CD4-positive, alpha-beta T cell treated with Interleukin-10 for 1 hour (primary cell): ENCODE results near the gene FBXW4.
"Not testable (repeated sequence)": the region's sequence is repeated elsewhere in the genome, so short reads cannot be mapped to it uniquely, and the experiment has no call there.

ENCODE experiments used
- DNase-seq: peaks from one replicate; pipeline ENCODE4 v3.0.0-alpha.2; 2020

FBXW4 gene

DNA sequence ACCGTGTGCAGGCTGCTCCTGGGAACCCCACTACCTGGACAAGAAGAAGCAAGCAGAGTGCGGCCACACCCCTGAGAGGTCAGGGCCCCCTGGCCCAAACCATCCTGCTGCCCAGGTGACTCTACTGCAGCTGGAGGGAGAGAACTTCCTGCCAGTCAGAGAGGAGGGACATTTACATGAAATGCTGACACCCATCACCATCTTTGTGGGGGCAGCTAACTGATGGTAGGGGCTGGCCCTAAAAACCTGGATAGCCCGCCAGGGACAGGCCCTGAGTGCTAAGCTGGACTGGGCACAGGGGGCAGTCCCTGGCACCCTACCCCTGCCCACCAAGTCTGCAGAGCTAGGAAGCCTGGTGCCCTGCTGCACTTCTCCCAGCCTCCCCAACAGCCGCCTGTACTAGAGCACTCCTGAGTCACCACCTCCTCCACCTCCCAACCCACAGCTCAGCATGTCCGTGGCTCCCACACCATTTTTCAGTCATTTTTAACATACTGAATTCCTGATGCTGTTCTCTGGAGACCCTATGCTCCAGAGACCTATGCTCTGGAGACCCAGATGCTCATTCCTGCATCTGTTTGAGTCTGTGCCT lies 79.3 kb downstream of the FBXW4 start:
- no peak for DNase-seq

DNA sequence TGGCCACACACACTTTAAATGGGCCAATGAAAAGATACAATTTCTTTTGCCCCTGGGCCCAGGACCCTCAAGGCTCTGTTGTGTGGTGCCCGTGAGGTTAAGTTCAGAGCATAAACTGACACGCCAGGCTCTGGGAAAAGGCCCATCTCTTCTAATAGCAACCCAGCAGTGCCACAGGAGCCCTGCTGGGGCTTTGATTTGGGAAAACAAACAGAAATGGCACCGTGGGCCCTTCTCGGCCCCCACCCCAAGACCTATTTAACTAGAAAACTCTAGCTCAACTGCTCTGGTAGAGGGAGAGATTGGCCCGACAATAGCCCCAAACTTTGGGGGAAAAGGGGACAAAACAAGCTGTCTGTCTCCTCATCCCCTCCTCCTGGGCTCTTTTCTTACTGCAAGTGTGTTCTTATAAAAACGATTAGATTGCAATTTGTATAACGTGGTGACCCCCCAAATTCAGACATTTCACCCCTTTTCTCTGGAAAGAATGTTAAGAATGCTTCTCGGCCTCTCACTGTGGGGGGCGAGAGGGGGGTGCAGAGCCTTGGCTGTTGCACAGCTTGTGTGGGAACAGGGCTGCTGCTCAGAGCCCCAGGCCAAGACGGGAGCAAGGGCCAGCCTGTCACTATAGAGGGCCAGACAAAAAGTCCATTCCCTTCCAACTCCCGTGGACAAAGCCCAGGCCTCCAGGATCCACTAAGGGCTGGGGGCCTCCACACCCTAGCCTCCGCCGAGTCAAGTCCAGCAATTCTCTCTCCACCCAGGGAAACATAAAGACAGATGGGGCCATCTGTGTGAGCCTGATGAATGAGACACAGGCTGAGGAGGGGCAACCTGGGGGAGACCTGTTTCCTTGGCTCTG lies 80.1 kb downstream of the FBXW4 start:
- DNase-seq = no peak

DNA sequence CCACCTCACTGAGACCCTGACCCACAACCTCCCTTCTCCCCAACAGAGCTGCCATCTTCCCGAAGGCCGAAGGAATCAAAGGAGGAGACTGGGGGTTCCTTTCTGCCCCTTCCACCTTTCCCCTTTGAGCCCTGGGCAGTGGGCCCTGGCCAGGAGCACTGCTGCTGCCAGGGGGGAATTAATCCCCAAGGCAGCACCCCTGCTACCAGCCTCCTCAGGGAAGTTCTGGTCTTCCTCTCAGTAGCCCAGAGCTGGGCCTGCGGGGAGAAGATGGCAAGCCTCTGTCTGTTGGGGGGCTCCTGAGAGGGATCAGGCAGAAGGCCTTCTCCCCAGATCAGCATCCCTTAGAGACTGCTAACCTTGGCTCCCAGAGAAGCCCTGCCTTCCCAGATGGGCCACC lies 81.3 kb downstream of the FBXW4 start:
- no peak for DNase-seq

DNA sequence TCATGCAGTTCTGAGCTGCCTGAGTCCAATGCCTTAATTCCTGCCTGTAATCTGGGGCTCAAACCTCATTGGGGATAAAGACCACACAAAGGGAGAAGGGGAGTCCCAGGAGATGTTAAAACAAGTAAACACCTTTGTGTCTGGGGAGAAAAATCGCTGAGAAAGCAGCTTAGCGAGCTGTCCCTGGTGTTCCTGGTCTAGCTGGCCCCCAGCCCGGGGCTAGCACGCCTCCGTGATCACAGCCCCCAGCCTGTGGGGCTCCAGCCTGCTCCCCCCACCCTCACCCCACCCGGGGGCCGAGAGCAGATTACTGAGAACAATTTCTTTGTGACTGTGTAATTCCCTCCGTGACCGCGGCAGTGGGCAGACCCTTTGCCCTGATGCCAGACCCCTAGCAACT lies 82.1 kb downstream of the FBXW4 start:
- no peak for DNase-seq

- DNase-seq = no peak
These were observed 82.9 kb downstream of the FBXW4 start for GRCh38 chr10:101612086-101612485.

DNA sequence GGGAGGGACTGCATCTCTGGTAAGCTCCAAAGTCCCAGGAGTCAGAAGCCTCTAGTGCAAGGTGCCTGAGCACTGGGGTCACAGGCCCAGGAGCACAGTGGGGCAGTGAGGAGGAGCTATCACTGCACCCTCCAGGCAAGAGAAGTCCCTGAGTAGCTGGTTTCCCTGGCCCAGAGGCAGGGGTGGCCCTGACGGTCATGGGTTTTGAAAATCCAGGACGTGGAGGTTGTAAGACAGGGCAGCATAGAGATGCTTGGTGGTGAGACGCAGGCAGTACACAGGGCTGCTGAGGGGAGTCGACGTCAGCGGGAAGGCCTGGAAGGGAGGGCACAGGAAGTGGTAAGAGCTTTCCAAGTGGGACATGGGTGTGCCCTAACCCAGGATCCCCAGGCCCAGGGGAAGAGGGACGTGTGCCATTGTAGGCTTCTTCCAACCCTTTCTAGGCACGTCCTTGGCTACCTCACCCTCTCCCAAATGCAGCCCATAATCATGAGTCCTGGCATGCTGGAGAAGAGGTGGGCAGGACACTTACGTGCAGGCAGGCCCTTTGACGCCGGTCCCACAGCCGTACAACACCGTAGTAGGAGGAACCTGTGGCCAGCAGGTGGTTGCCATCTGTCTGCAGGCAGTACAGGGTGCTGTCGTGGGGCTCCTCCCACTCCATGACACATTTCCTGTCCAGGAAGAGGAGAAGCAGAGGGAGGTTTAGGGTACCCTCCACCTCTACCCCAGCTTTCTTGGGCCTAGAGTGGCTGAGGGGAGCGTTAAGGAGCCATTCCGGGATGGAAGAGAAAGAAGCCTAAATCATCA lies 83.7 kb downstream of the FBXW4 start:
- DNase-seq = no peak

- DNase-seq = no peak
These were observed 85.5 kb downstream of the FBXW4 start for GRCh38 chr10:101609481-101609880.

- no peak for DNase-seq
These were observed 87.8 kb downstream of the FBXW4 start for GRCh38 chr10:101607124-101607523.

DNA sequence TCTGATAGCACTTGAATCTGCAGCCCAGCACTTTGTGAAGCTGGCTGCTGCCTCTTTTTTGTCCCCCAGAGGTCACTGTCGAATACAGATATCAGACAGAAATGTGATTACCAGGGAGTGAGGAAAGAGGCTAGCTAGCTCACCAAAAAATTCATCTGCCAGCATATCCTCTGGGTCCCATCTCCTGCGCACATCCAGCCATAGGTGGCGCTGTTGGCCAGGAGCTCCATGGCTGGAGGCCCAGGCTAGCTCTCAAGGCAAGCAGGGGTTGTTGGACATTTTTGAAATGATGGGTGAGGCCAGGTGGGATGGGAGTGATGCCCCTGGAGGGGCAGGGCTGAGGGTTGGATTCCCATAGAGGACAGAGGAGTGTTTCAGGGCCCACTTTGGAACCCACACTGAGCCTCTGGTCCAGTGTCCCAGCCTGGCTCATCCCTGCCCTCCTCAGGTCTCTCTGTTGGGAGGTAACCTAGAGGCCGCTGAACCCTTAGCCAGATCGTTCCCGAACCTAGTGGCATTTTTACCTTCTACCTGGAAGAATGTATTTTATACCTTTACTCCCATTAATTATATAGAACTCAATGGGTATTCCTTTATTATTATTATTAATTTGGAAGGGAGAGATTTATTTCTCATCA lies 92.1 kb downstream of the FBXW4 start:
- peak; percentile 43 for DNase-seq

DNA sequence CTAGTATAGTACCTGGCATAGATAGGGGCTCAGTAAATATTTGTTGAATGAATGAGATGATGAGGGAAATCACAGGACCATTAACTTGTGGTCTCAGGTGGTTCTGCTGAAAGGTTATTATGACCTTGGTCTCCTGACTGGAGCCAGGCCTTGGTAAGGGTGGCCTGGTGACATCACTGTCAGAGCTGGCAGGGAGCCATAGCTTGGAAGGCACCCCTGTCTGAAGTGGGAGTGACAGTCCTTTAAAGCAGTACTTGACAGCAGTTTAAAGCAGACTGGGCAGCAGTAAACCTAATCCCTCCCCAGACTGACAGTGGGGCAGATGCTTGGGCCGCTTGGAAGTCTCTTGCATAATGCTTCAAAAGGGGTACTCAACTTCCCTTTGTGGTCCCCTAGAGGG lies 93.4 kb downstream of the FBXW4 start:
- no peak for DNase-seq

DNA sequence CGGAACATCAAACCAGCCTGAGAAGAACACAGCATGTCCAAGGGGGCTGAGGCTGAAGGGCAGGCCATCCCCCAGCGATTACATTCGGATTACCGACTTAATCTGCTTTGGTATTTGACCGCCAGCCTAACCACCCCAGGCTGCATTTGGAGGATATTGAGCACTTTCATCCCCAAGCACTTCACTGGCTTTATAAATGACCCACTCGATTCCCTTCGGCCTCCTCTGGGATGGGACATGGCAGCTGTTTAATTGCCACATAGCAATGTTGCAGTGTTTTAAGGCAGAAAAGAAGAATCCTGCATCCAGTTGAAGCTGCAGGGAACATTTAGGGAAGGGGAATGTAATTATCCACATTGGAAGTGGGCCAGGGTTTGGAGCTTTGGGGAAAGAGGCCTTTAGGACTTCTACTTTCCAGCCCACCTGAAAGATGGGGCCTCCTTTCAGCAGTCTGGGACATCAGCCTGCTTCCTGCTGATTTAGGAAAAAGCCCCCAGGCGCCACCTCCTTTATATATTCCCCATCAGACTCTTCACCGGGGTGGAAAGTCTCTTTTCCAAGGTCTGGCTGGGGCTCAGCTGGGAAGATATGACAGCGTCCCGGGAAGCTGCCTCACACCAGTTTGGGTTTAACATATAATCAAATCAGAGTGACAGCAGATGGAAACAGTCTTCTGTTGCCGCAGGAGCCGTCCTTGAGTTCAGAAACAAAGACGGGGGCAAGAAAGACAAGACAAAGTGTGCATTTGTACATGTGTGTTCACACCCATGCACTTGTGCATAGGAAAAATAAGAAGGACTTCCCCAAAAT lies 97.7 kb downstream of the FBXW4 start:
- no peak for DNase-seq

GRCh38 chr10:101595591-101596433 lies 99.2 kb downstream of the FBXW4 start:
- no peak for DNase-seq

DNA sequence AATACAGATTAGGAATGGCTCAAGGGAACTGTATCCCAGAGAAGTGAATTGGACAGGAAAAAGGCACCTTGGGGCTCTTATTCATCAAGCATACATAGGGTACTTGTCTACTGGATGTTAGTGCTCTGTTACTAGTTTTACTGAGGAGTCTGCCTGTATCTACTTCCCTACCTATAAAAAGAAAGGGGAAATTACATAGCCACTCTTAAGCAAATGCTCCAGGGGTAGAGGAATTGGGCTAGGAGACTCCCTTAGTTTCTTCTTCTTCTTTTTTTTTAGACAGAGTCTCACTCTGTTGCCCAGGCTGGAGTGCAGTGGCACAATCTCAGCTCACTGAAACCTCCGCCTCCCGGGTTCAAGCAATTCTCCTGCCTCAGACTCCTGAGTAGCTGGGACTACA lies 101.6 kb downstream of the FBXW4 start:
- DNase-seq = not testable (repeated sequence)

DNA sequence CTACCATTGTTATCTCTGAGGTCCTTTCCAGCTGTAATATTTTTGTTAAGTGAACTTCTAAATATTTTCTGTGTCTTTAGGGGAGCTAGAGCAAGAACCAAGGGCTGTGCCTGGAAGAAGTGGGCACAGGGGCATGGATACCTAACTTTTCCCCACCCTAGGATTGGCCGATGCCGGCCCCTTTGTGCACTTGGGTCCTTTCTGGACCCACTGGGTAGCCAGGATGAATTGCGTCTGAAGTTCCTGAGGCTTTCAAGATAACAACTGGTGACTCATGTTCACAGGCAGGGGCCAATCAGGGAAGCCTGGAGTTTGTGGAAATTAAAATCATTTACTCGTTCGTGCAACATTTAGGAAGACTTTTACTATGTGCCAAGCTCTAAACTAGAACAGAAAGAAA lies 106.1 kb downstream of the FBXW4 start:
- no peak for DNase-seq

DNA sequence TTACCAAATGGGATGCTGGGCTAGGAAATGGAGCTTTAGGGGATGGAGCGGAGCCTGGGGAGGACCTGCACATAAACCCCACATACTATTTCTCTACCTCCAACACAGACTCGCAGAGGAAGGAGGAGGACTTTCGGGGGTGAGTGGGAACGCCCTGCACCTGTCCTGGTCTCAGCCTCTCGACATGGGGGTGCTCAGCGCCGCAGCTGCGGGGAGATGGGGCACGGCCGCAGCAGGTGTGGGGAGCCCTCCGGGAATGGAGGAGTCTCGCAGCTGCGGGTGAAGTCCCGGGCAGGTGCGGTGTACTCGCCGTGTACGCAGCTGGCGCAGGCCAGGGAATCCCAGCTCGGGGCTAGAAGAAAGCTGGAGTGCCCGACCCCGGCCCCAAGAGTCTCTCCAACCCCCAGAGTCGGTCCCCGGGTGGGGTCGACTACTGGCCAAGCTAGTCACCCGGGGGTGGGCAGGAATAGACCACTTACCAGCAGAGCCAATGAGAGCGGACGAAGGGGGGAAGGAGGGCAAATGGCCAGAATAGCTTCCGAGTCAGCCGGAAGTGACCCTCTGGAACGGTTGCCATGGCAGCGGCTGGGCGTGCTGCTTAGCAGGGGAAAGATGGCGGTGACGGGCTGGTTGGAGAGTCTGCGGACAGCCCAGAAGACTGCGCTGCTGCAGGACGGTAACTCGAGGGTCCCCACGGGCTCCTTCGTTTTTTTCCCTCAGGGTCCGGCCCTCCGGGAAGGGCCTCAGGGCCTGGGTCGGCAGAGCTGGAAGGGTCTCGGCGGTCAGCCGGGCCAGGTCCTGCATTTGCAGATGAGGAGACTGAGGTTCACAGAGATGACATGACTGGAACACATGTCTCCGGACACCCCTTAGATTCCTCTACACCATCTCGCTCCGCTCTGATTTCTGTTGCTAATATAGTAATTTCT lies 107.0 kb downstream of the FBXW4 start, which contains the start of the genes DPCD and POLL:
Gene DPCD (plus strand): TSS at position 597 of the 929 bp plus-strand sequence. CDS start 16 bp downstream, at position 613.
Gene POLL (minus strand): TSS at position 533 of the 929 bp plus-strand sequence. CDS start 897 bp downstream, outside the sequence.
- peak; percentile 90 for DNase-seq

GRCh38 chr10:101585841-101586240 lies 109.1 kb downstream of the FBXW4 start:
- no peak for DNase-seq

DNA sequence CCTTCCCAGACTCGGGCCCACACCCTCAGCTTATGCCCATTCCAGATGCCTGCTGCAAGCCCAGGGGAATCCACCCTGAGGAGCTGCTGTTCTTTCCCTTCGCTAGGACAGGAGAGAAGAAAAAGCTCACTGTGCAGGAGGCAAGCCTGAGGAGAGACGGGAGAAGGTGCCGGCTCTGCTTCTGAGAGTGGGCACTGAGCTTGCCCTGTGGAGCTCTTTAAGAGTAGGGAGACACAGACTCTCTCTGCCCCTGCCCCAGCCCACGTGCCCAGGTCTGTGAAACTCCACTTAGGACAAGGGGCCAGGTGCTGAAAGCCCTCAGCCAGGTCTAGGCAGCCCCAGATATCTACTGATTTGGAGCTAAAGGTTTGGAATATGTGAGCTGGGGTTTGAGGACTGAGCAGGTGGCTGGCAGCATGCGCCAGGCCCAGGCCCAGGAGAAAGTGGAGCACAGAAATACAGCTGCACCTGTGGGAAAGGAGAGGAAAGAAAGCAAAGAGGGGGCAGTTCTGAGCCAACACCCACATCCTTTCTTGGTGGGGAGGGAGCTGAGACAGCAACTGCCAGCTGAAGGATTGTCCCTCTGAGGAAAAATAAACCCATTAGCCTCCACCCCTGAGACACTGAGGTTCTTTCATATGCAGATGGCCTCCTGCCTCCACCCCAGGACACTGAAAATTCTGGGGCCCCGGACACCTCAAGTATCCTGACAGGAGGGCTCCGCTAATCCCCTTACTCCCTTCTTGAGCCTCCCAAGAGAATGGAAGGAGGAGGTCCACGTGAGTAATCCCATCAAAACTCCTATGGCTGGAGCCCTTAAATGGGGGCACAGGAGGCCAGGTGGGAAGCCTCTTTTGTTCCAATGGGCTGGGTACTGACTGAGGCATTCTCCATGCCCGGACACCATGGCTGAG lies 114.2 kb downstream of the FBXW4 start:
- no peak for DNase-seq

- no peak for DNase-seq
These were observed 115.5 kb downstream of the FBXW4 start for GRCh38 chr10:101579516-101579870.
